ENCODE measurements around the gene CENPX.

Gene CENPX

GRCh38 chr17:82013772-82014321 is 8.8 kb downstream of the CENPX start:
- TF ChIP-seq CTCF (IDR thresholded peaks at IDR 0.05; ENCODE audit: low read depth, low read length, missing control alignments) = no peak
- in situ Hi-C loops (cut with HindIII; ENCODE audit: low sequenced_read_pairs) = no loop called here
- H3K4me3 ChIP-seq (ENCODE audit: low read depth, low read length) = no peak overlapping the region
- no peak for DNase-seq (ENCODE audit: low read depth)

GRCh38 chr17:82013341-82013740 is 9.3 kb downstream of the CENPX start:
- no peak overlapping the region for H3K4me3 ChIP-seq (ENCODE audit: low read depth, low read length)
- in situ Hi-C loops (cut with HindIII; ENCODE audit: low sequenced_read_pairs) = no loop called here
- TF ChIP-seq CTCF (IDR thresholded peaks at IDR 0.05; ENCODE audit: low read depth, low read length, missing control alignments) = no peak
- DNase-seq (ENCODE audit: low read depth) = no peak

- DNase-seq (ENCODE audit: low read depth) = no peak
- no peak for TF ChIP-seq CTCF (IDR thresholded peaks at IDR 0.05; ENCODE audit: low read depth, low read length, missing control alignments)
- in situ Hi-C loops (cut with HindIII; ENCODE audit: low sequenced_read_pairs) = no loop called here
- H3K4me3 ChIP-seq (ENCODE audit: low read depth, low read length) = no peak overlapping the region
These were observed 9.9 kb downstream of the CENPX start for GRCh38 chr17:82012640-82013295.

GRCh38 chr17:82012261-82012639 is 10.4 kb downstream of the CENPX start:
- in situ Hi-C loops (cut with HindIII; ENCODE audit: low sequenced_read_pairs) = no loop called here
- DNase-seq (ENCODE audit: low read depth) = no peak
- H3K4me3 ChIP-seq (ENCODE audit: low read depth, low read length) = no peak overlapping the region
- TF ChIP-seq CTCF (IDR thresholded peaks at IDR 0.05; ENCODE audit: low read depth, low read length, missing control alignments) = no peak

- no peak for TF ChIP-seq CTCF (IDR thresholded peaks at IDR 0.05; ENCODE audit: low read depth, low read length, missing control alignments)
- in situ Hi-C loops (cut with HindIII; ENCODE audit: low sequenced_read_pairs) = no loop called here
- H3K4me3 ChIP-seq (ENCODE audit: low read depth, low read length) = no peak overlapping the region
- DNase-seq (ENCODE audit: low read depth) = no peak
These were observed 11.0 kb downstream of the CENPX start for GRCh38 chr17:82011617-82012187.

GRCh38 chr17:82010575-82011525 is 11.8 kb downstream of the CENPX start:
- DNase-seq (ENCODE audit: low read depth) = no peak
- in situ Hi-C loops (cut with HindIII; ENCODE audit: low sequenced_read_pairs) = no loop called here
- no peak for TF ChIP-seq CTCF (IDR thresholded peaks at IDR 0.05; ENCODE audit: low read depth, low read length, missing control alignments)
- H3K4me3 ChIP-seq (ENCODE audit: low read depth, low read length) = no peak overlapping the region

Data from astrocyte of the cerebellum (primary cell).